Thyroid gland (tissue), 4 donors: ENCODE results near the gene SLC10A3.
A peak's percentile ranks its signal among the peaks of the same experiment; 100 is the strongest.

Source experiments
- POLR2A ChIP-seq, 2 donors: fragments of 450-650 bp; IDR thresholded peaks; one replicate each; pipeline ENCODE4 v1.6.1; 2017; ENCODE audit warnings: antibody characterized with exemption in 2 of 2, mild to moderate bottlenecking in 2 of 2, moderate library complexity in 1 of 2
- TF ChIP-seq, protein P1 (sequence below), 6 experiments: fragments of 200-600 bp in 3 of 6; fragments of 450-650 bp in 3 of 6; sonication (generic) in 3 of 6; IDR thresholded peaks; one replicate each; pipeline ENCODE4 v1.5.1; 2016 to 2019; ENCODE audit warnings: antibody characterized with exemption in 6 of 6, mild to moderate bottlenecking in 2 of 6, inconsistent platforms in 1 of 6, moderate library complexity in 1 of 6

- TF ChIP-seq, protein P1, sequence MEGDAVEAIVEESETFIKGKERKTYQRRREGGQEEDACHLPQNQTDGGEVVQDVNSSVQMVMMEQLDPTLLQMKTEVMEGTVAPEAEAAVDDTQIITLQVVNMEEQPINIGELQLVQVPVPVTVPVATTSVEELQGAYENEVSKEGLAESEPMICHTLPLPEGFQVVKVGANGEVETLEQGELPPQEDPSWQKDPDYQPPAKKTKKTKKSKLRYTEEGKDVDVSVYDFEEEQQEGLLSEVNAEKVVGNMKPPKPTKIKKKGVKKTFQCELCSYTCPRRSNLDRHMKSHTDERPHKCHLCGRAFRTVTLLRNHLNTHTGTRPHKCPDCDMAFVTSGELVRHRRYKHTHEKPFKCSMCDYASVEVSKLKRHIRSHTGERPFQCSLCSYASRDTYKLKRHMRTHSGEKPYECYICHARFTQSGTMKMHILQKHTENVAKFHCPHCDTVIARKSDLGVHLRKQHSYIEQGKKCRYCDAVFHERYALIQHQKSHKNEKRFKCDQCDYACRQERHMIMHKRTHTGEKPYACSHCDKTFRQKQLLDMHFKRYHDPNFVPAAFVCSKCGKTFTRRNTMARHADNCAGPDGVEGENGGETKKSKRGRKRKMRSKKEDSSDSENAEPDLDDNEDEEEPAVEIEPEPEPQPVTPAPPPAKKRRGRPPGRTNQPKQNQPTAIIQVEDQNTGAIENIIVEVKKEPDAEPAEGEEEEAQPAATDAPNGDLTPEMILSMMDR (IDR thresholded peaks at IDR 0.05) = no peak
- TF ChIP-seq POLR2A (IDR thresholded peaks at IDR 0.05) = peak in 1 of 2 donors; percentile 51
Observed at GRCh38 chrX:154478728-154479622, 11.5 kb downstream of the SLC10A3 start, which contains the start of gene LAGE3.
